Tibial nerve (tissue), 4 donors: ENCODE measurements around the gene GAPDHS. TPM values are rescaled to one million over a fixed set of nuclear protein-coding genes. Genes with fewer than 3 reads are reported as not detected.

Source experiments
- DNase-seq, 2 donors: peaks; one replicate each; pipeline ENCODE4 v3.0.0-alpha.2; 2019; ENCODE audit warnings: low spot score in 2 of 2
- H3K27ac ChIP-seq, 4 donors: fragments of 200-600 bp; sonication (generic) in 3 of 4; one replicate each; pipeline ENCODE4 v1.5.1; 2017 to 2019; ENCODE audit warnings: mild to moderate bottlenecking in 1 of 4
- H3K27me3 ChIP-seq, 2 donors: fragments of 200-600 bp; sonication (generic) in 1 of 2; one replicate each; pipeline versions ENCODE4 v1.5.1 to v1.6.0; 2017 to 2019
- H3K36me3 ChIP-seq, 3 donors: fragments of 200-600 bp; sonication (generic); one replicate each; pipeline ENCODE4 v1.5.1; 2018 to 2019
- H3K4me1 ChIP-seq, 4 donors: fragments of 200-600 bp; sonication (generic) in 3 of 4; one replicate each; pipeline ENCODE4 v1.5.1; 2017 to 2019
- H3K4me3 ChIP-seq, 4 donors: fragments of 200-600 bp; sonication (generic) in 3 of 4; one replicate each; pipeline ENCODE4 v1.5.1; 2017 to 2019; ENCODE audit warnings: mild to moderate bottlenecking in 1 of 4, moderate library complexity in 1 of 4
- H3K9me3 ChIP-seq, 4 donors: fragments of 200-600 bp; sonication (generic) in 3 of 4; one replicate each; pipeline ENCODE4 v1.5.1; 2017 to 2019
- CTCF ChIP-seq, 5 experiments: fragments of 200-600 bp in 3 of 5; fragments of 450-650 bp in 2 of 5; sonication (generic) in 3 of 5; IDR thresholded peaks; one replicate each; pipeline ENCODE4 v1.5.1; 2016 to 2019; ENCODE audit warnings: antibody characterized with exemption in 5 of 5, mild to moderate bottlenecking in 3 of 5, moderate library complexity in 2 of 5
- EP300 ChIP-seq, 2 donors: sonication (generic); formaldehyde crosslinking; IDR thresholded peaks; one replicate each; pipeline ENCODE4 v1.6.1; 2017; ENCODE audit warnings: antibody characterized with exemption in 2 of 2, mild to moderate bottlenecking in 1 of 2
- POLR2A ChIP-seq, 2 donors: fragments of 450-650 bp; IDR thresholded peaks; one replicate each; pipeline ENCODE4 v1.6.1; 2017; ENCODE audit warnings: antibody characterized with exemption in 2 of 2, mild to moderate bottlenecking in 2 of 2, moderate library complexity in 2 of 2
- WGBS, 2 donors: methylation state at CpG; one replicate each; pipeline ENCODE4 v1.1.5; 2018; 5-methylcytosine and 5-hydroxymethylcytosine counted together
- total RNA-seq, 4 donors: library from RNA; depleted of rRNA; stranded (reverse); fragments of >200 nt; gene quantifications; one replicate each; pipeline ENCODE4 v1.1.0, GENCODE V29; 2016

Gene GAPDHS
- total RNA-seq, 4 donors from 2014 or later: not detected

GRCh38 chr19:35571406-35571965 lies 38.2 kb downstream of the GAPDHS start:
- no peaks in the 10 kb centered on the region for H3K4me1 ChIP-seq
- H3K27ac ChIP-seq: no peak overlapping the region
- H3K9me3 ChIP-seq: peaks cover 0 to 12% (median 2%) of the 10 kb centered on the region in 4 donors
- WGBS, 2 donors: 87 to 93% methylated on average over 1 of the region's 1 CpG
- DNase-seq: no peak
- no peak overlapping the region for H3K4me3 ChIP-seq
- no peaks in the 10 kb centered on the region for H3K36me3 ChIP-seq
- H3K27me3 ChIP-seq: peaks cover 0 to 7% of the 10 kb centered on the region in 2 donors
- TF ChIP-seq EP300 (IDR thresholded peaks at IDR 0.05): no peak
- no peak for TF ChIP-seq CTCF (IDR thresholded peaks at IDR 0.05)
- TF ChIP-seq POLR2A (IDR thresholded peaks at IDR 0.05): no peak

- TF ChIP-seq CTCF (IDR thresholded peaks at IDR 0.05) (no peak), EP300 (IDR thresholded peaks at IDR 0.05) (no peak), POLR2A (IDR thresholded peaks at IDR 0.05) (no peak)
- Histone ChIP-seq H3K4me3 (no peak overlapping the region), H3K9me3 (peaks cover 0 to 44% (median 2%) of the 10 kb centered on the region in 4 donors), H3K27ac (no peak overlapping the region), H3K36me3 (no peaks in the 10 kb centered on the region), H3K27me3 (no peaks in the 10 kb centered on the region), H3K4me1 (no peaks in the 10 kb centered on the region)
- no peak for DNase-seq
- WGBS, 2 donors: 81 to 83% methylated on average over 1 of the region's 1 CpG
Measured at GRCh38 chr19:35577918-35578317, 44.7 kb downstream of the GAPDHS start.

GRCh38 chr19:35578707-35579106 lies 45.5 kb downstream of the GAPDHS start:
- no peak overlapping the region for H3K27ac ChIP-seq
- WGBS, 2 donors: 67 to 78% methylated on average over 7 of the region's 7 CpGs
- H3K27me3 ChIP-seq: no peaks in the 10 kb centered on the region
- TF ChIP-seq POLR2A (IDR thresholded peaks at IDR 0.05): no peak
- TF ChIP-seq EP300 (IDR thresholded peaks at IDR 0.05): no peak
- TF ChIP-seq CTCF (IDR thresholded peaks at IDR 0.05): no peak
- no peak for DNase-seq
- no peak overlapping the region for H3K4me3 ChIP-seq
- no peaks in the 10 kb centered on the region for H3K4me1 ChIP-seq
- H3K9me3 ChIP-seq: peaks cover 0 to 44% (median 2%) of the 10 kb centered on the region in 4 donors
- no peaks in the 10 kb centered on the region for H3K36me3 ChIP-seq

GRCh38 chr19:35582760-35583159 lies 49.5 kb downstream of the GAPDHS start:
- no peak overlapping the region for H3K27ac ChIP-seq
- no peaks in the 10 kb centered on the region for H3K4me1 ChIP-seq
- peaks cover 0 to 20% (median 0%) of the 10 kb centered on the region in 4 donors for H3K9me3 ChIP-seq
- no peak for DNase-seq
- H3K27me3 ChIP-seq: no peaks in the 10 kb centered on the region
- 75 to 93% methylated on average over 1 of the region's 1 CpG for WGBS, 2 donors
- no peaks in the 10 kb centered on the region for H3K36me3 ChIP-seq
- no peak overlapping the region for H3K4me3 ChIP-seq
- TF ChIP-seq POLR2A (IDR thresholded peaks at IDR 0.05): no peak
- TF ChIP-seq CTCF (IDR thresholded peaks at IDR 0.05): no peak
- no peak for TF ChIP-seq EP300 (IDR thresholded peaks at IDR 0.05)

GRCh38 chr19:35585848-35586247 lies 52.6 kb downstream of the GAPDHS start, which contains the start of gene PMIS2:
Gene PMIS2, plus strand, starts transcription at chr19:35586173. Its CDS starts 87 bp downstream, at chr19:35586260.
- no peak within 1 kb of the TSS for H3K27ac ChIP-seq
- TF ChIP-seq CTCF (IDR thresholded peaks at IDR 0.05) (no peak), EP300 (IDR thresholded peaks at IDR 0.05) (no peak), POLR2A (IDR thresholded peaks at IDR 0.05) (no peak)
- H3K27me3 ChIP-seq: no peaks in the 10 kb centered on the region
- peaks cover 0 to 17% (median 0%) of the 10 kb centered on the region in 4 donors for H3K9me3 ChIP-seq
- no peaks in the 10 kb centered on the region for H3K36me3 ChIP-seq
- H3K4me1 ChIP-seq: no peaks in the 10 kb centered on the region
- H3K4me3 ChIP-seq: no peak within 1 kb of the TSS
- no peak for DNase-seq
- 45 to 51% methylated on average over 16 of the region's 16 CpGs for WGBS, 2 donors
